Skeletal muscle satellite cell (primary cell): ENCODE data around the gene DNM3.

Experiments used
- H3K27me3 ChIP-seq: 2 replicates; pipeline ENCODE4 v1.7.0; 2013; ENCODE audit warnings: low read length; ENCODE audit not compliant: control insufficient read depth, insufficient read depth
- H3K36me3 ChIP-seq: 2 replicates; pipeline ENCODE4 v1.7.0; 2013; ENCODE audit warnings: mild to moderate bottlenecking, control low read depth, low read length; ENCODE audit not compliant: insufficient read depth
- H3K4me1 ChIP-seq: 2 replicates; pipeline ENCODE4 v1.7.0; 2013; ENCODE audit warnings: low read length; ENCODE audit not compliant: control insufficient read depth, insufficient read depth
- H3K4me2 ChIP-seq: 2 replicates; pipeline ENCODE4 v1.7.0; 2013; ENCODE audit warnings: mild to moderate bottlenecking, low read length
- H3K4me3 ChIP-seq: 2 replicates; pipeline ENCODE4 v1.7.0; 2013; ENCODE audit warnings: low read length
- H3K9ac ChIP-seq: 2 replicates; pipeline ENCODE4 v1.7.0; 2013; ENCODE audit warnings: mild to moderate bottlenecking, low read depth, low read length, moderate library complexity
- H3K9me3 ChIP-seq: replicated peaks from 2 replicates; pipeline ENCODE4 v1.7.0; 2013; ENCODE audit warnings: mild to moderate bottlenecking, control low read depth, low read length

Gene DNM3

GRCh38 chr1:172145231-172145651, 303.9 kb downstream of the DNM3 start:
- Histone ChIP-seq H3K9me3 (no peaks in the 10 kb centered on the region), H3K4me2 (peak overlapping the region; percentile 78), H3K36me3 (peaks cover 5% of the 10 kb centered on the region), H3K4me1 (peaks cover 30% of the 10 kb centered on the region), H3K27me3 (no peaks in the 10 kb centered on the region), H3K4me3 (peak overlapping the region; percentile 79), H3K9ac (peak overlapping the region; percentile 93)

GRCh38 chr1:172145656-172146055, 304.4 kb downstream of the DNM3 start:
- Histone ChIP-seq H3K27me3 (no peaks in the 10 kb centered on the region), H3K4me1 (peaks cover 30% of the 10 kb centered on the region), H3K9me3 (no peaks in the 10 kb centered on the region), H3K4me3 (peak overlapping the region; percentile 79), H3K36me3 (peaks cover 5% of the 10 kb centered on the region), H3K9ac (peak overlapping the region; percentile 93), H3K4me2 (peak overlapping the region; percentile 78)

- H3K9ac ChIP-seq: peak overlapping the region; percentile 93
Measured at GRCh38 chr1:172146141-172146850, 305.0 kb downstream of the DNM3 start.

DNA sequence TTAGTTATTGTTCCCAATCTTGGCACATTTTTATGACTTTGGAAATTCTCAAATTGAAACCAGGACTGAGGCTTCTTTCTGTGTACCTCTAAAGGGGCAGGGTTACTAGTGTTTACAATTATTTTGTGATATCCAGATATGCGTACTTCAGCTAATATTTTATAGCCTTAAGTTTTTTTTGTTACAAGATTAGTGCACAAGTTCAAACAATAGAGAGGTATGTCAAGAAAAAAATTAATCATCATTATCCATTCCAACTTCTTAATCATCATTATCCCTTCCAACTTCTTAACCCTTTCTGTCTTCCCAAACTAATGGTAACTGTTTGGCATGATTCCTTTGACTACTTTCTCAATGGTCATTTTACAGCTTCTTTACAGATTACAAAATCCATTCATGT, 306.2 kb downstream of the DNM3 start:
- Histone ChIP-seq H3K36me3 (no peaks in the 10 kb centered on the region), H3K9ac (no peak overlapping the region), H3K4me2 (no peak overlapping the region), H3K4me1 (peaks cover 30% of the 10 kb centered on the region), H3K9me3 (no peaks in the 10 kb centered on the region), H3K4me3 (no peak overlapping the region), H3K27me3 (no peaks in the 10 kb centered on the region)

More at GRCh38 chr1:172146141-172146850, 305.0 kb downstream of the DNM3 start:
- peaks cover 30% of the 10 kb centered on the region for H3K4me1 ChIP-seq
- H3K4me3 ChIP-seq: no peak overlapping the region
- H3K4me2 ChIP-seq: peak overlapping the region; percentile 78
- H3K36me3 ChIP-seq: peaks cover 3% of the 10 kb centered on the region
- H3K27me3 ChIP-seq: no peaks in the 10 kb centered on the region
- no peaks in the 10 kb centered on the region for H3K9me3 ChIP-seq

- Histone ChIP-seq H3K4me3 (no peak overlapping the region), H3K4me1 (peaks cover 30% of the 10 kb centered on the region), H3K9ac (no peak overlapping the region), H3K36me3 (no peaks in the 10 kb centered on the region), H3K27me3 (no peaks in the 10 kb centered on the region), H3K9me3 (no peaks in the 10 kb centered on the region), H3K4me2 (no peak overlapping the region)
Measured at GRCh38 chr1:172148213-172148612, 306.9 kb downstream of the DNM3 start.

DNA sequence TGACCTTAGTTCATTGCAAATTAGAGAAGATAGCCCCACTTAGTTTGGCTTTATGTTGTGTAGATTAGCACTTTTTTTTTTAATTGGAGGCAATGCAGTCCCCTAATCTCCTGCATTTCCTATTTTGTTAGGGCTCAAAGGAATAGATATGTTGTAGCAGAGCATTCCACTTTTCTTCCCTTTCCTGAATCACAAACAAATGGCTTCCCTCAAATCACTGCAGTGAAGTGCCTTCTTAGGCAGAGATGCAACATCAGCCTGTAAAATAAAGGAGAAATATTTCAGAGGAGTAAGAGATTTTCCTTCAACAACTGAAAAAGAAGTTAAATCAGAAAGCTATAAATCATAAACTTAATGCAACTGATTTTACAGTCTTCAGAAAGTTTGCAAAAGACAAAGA, 307.4 kb downstream of the DNM3 start:
- Histone ChIP-seq H3K9me3 (no peaks in the 10 kb centered on the region), H3K4me3 (no peak overlapping the region), H3K4me1 (peaks cover 30% of the 10 kb centered on the region), H3K27me3 (no peaks in the 10 kb centered on the region), H3K9ac (no peak overlapping the region), H3K4me2 (no peak overlapping the region), H3K36me3 (no peaks in the 10 kb centered on the region)

GRCh38 chr1:172149346-172149745, 308.0 kb downstream of the DNM3 start:
- Histone ChIP-seq H3K4me2 (no peak overlapping the region), H3K36me3 (no peaks in the 10 kb centered on the region), H3K4me1 (peaks cover 37% of the 10 kb centered on the region), H3K4me3 (no peak overlapping the region), H3K27me3 (no peaks in the 10 kb centered on the region), H3K9ac (no peak overlapping the region), H3K9me3 (no peaks in the 10 kb centered on the region)

DNA sequence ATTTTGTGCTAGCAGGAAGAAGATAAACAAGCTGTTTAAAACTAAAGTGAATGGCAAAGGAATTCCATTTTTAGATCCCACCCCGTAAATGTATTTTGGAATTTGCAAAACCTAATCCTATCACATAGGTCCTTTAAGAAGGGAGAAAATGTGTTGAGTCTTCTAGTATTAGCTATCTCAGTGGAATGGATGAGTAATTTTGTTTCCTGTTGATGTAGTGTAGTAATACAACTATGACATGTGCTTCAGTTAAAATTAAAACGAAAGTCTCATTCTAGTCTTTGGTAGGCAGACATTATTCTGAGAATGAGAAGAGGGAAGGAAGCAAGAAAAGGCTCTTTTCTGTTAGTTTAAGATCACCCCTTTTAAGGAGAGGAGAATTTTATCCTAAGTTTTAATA, 313.3 kb downstream of the DNM3 start:
- H3K9me3 ChIP-seq: no peaks in the 10 kb centered on the region
- H3K36me3 ChIP-seq: no peaks in the 10 kb centered on the region
- no peaks in the 10 kb centered on the region for H3K27me3 ChIP-seq
- peak overlapping the region; percentile 28 for H3K4me3 ChIP-seq
- peak overlapping the region; percentile 69 for H3K4me2 ChIP-seq
- peaks cover 23% of the 10 kb centered on the region for H3K4me1 ChIP-seq
- peak overlapping the region; percentile 79 for H3K9ac ChIP-seq

DNA sequence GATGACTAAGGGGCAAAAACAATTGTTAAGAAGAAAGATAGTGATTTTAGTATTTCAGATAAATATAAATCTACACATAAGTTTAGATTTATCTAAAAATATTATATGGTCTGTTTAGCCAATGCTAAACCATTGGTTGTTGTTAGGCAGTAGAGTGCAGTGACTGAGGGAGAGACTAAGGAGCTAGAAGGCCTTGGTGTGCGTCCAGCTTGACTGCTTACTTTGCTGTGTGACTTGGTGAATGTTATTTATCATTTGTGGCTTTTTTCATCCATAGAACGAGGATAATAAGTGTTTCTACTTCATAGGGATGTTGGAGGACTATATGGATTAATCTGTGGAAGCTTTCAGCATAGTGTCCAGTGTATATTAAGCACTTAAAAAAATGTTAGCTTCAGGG, 314.5 kb downstream of the DNM3 start:
- Histone ChIP-seq H3K27me3 (no peaks in the 10 kb centered on the region), H3K4me3 (no peak overlapping the region), H3K9me3 (no peaks in the 10 kb centered on the region), H3K4me1 (peaks cover 21% of the 10 kb centered on the region), H3K36me3 (no peaks in the 10 kb centered on the region), H3K4me2 (no peak overlapping the region), H3K9ac (peak overlapping the region; percentile 79)

DNA sequence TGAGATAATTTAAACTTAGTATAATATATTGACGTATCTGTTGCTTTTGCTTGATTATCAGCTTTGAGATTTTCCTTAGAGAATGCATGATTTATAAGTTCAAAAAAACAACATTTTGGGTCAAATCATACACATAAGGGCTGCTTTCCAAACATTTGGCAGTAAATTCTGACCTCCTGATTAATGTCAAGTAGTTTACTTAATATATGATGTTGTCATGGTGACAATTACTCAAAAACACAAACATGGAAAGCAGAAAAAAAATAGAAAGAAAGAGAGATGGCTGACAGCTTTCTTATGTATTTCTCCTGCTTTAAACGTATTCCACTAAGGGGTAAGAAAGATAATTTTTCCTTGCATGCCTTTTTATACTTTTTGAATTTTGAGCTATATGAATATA, 320.9 kb downstream of the DNM3 start:
- H3K36me3 ChIP-seq: no peaks in the 10 kb centered on the region
- no peak overlapping the region for H3K4me3 ChIP-seq
- no peaks in the 10 kb centered on the region for H3K27me3 ChIP-seq
- H3K4me1 ChIP-seq: peaks cover 8% of the 10 kb centered on the region
- no peaks in the 10 kb centered on the region for H3K9me3 ChIP-seq
- no peak overlapping the region for H3K9ac ChIP-seq
- H3K4me2 ChIP-seq: no peak overlapping the region

GRCh38 chr1:172163498-172164215, 322.4 kb downstream of the DNM3 start:
- Histone ChIP-seq H3K9me3 (no peaks in the 10 kb centered on the region), H3K4me3 (no peak overlapping the region), H3K36me3 (no peaks in the 10 kb centered on the region), H3K4me1 (peaks cover 10% of the 10 kb centered on the region), H3K4me2 (no peak overlapping the region), H3K27me3 (no peaks in the 10 kb centered on the region), H3K9ac (no peak overlapping the region)

DNA sequence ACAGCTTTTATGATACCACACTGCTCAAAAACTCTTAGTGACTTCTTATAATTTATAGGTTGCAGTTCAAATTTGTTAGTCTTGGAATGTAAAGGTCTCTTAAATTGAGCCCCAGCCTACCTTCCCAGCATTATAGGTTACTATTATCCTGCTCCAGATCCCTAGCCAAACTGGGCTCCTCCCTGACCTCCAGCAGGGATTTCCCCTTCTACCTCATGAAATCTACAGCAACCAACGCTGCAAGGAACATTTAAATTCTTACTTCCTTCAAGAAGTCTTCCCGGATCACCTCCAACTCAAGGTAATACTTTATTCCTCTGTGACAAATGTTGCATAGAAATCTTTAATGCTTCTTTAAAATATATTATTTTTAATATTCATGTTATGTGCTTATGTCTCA, 324.1 kb downstream of the DNM3 start:
- peaks cover 11% of the 10 kb centered on the region for H3K4me1 ChIP-seq
- H3K9me3 ChIP-seq: no peaks in the 10 kb centered on the region
- H3K4me2 ChIP-seq: no peak overlapping the region
- no peaks in the 10 kb centered on the region for H3K27me3 ChIP-seq
- H3K36me3 ChIP-seq: no peaks in the 10 kb centered on the region
- no peak overlapping the region for H3K4me3 ChIP-seq
- H3K9ac ChIP-seq: no peak overlapping the region
